ENCODE results near the gene EHD3.
"Not testable (repeated sequence)": the region's sequence is repeated elsewhere in the genome, so short reads cannot be mapped to it uniquely, and the experiment has no call there.

EHD3 gene

DNA sequence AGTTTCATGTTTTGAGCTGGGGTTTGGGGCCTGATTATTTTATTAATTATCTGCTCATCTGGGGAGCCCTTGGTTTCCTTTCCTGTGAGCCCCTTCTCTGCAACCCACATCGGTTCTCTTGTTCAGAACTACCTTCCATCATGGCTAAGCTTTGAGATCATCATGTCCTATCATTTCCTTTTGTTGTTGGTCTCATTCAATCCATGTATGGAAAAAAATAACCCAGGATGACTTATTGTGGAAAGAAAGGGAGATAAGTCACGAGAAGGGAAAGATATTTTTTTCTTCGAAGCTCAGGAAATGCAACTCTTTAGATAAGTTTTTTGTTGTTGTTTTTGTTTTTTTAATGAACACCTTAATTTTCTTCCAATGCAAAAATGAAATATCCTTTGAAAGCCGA, 43.7 kb downstream of the EHD3 start:
- TF ChIP-seq, protein P1, sequence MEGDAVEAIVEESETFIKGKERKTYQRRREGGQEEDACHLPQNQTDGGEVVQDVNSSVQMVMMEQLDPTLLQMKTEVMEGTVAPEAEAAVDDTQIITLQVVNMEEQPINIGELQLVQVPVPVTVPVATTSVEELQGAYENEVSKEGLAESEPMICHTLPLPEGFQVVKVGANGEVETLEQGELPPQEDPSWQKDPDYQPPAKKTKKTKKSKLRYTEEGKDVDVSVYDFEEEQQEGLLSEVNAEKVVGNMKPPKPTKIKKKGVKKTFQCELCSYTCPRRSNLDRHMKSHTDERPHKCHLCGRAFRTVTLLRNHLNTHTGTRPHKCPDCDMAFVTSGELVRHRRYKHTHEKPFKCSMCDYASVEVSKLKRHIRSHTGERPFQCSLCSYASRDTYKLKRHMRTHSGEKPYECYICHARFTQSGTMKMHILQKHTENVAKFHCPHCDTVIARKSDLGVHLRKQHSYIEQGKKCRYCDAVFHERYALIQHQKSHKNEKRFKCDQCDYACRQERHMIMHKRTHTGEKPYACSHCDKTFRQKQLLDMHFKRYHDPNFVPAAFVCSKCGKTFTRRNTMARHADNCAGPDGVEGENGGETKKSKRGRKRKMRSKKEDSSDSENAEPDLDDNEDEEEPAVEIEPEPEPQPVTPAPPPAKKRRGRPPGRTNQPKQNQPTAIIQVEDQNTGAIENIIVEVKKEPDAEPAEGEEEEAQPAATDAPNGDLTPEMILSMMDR (conservative IDR thresholded peaks at IDR 0.05; ENCODE audit: control insufficient read depth, insufficient read depth, low read depth, low read length) = no peak
- no peak for DNase-seq (ENCODE audit: low read depth)
- no peak overlapping the region for H3K4me3 ChIP-seq (ENCODE audit: control insufficient read depth, low read depth, low read length)

DNA sequence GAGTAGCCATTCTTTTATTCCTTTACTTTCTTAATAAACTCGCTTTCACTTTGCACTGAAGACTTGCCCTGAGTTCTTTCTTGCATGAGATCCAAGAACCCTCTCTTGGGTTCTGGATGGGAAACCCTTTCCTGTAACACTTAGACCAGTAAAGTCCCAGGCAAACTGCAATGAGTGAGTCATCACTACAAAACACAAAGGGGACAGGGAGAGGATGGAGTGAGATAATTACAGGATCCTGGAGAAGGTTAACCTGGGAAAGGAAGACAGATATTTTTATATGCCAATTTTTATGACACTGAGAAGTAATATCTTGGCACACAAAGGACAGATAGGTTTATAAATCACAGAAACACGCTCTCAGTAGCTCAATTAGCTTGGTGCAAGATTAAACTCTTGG, 48.7 kb downstream of the EHD3 start:
- TF ChIP-seq, protein P1 (conservative IDR thresholded peaks at IDR 0.05; ENCODE audit: control insufficient read depth, insufficient read depth, low read depth, low read length) = no peak
- no peak for DNase-seq (ENCODE audit: low read depth)

DNA sequence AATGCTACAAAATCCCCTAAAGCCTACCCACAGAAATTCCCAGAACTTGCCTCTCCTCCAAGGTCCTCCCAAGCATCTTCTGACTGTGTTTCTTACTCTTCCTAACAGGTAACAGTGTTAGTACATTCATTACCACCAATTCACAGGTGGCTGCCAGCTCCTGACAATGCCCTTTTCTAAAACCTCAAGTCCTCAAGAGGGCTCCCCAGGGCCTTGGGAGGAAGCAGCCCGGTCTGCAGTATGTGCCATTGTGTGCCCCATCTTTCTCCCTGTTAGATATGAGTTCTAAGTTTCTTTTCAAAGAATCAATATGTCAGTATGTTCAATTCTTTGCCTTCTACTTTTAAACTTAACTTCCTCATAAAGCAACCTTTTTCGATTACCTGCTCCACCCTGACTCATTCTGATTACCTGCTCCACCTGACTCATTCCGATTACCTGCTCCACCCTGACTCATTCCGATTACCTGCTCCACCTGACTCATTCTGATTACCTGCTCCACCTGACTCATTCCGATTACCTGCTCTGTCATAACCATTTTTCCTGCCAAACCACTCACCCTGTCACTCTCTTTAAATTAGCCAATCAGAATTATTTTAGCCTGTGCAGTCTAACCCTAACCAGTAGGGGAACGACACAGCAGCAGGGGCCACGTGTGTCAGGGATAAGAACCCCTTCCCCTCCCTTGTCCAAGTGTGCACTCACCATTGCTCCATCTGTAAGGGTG, 49.4 kb downstream of the EHD3 start:
- not testable (repeated sequence) for DNase-seq (ENCODE audit: low read depth); H3K4me3 ChIP-seq (ENCODE audit: control insufficient read depth, low read depth, low read length)

More for the DNA sequence above, 48.7 kb downstream of the EHD3 start:
- no peak overlapping the region for H3K4me3 ChIP-seq (ENCODE audit: control insufficient read depth, low read depth, low read length)

DNA sequence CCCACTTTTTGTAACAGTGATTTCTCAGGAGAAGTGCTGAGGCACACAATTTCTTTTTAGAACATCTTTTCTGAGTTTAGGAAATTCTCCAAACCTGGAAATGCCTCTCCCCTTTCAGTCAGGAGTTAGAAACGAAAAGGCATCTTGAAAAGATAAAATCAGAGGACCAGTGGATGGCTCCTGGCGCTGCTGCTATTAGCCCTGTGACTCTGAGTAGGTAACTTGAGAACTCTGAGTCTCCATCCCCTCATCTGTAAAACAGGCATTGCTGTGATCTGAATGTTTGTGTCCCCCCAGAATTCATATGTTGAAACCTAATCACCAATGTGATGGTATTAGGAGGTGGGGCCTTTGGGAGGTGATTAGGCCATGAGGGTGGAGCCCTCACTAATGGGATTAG, 50.2 kb downstream of the EHD3 start:
- no peak overlapping the region for H3K4me3 ChIP-seq (ENCODE audit: control insufficient read depth, low read depth, low read length)
- TF ChIP-seq, protein P1 (conservative IDR thresholded peaks at IDR 0.05; ENCODE audit: control insufficient read depth, insufficient read depth, low read depth, low read length) = no peak
- no peak for DNase-seq (ENCODE audit: low read depth)

DNA sequence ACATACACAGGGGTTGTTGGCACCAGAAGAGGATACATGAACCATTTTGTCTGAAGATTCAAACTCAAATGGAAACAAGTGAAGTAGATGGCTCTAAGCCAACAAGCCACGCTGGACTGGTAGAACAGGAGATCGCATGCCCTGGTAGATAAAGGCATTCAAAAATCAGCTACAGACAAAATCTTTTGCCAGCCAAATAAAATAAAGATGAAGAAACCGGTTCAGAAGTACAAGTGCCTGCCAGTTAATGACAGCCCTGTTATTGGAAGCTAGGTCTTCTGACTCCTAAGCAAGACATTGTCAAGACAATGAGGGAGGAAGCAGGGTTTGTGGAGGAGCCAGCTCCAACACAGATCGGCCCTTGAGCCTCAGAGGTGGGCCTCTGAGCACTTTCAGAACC, 52.3 kb downstream of the EHD3 start:
- TF ChIP-seq, protein P1 (conservative IDR thresholded peaks at IDR 0.05; ENCODE audit: control insufficient read depth, insufficient read depth, low read depth, low read length) = no peak
- no peak overlapping the region for H3K4me3 ChIP-seq (ENCODE audit: control insufficient read depth, low read depth, low read length)
- no peak for DNase-seq (ENCODE audit: low read depth)

DNA sequence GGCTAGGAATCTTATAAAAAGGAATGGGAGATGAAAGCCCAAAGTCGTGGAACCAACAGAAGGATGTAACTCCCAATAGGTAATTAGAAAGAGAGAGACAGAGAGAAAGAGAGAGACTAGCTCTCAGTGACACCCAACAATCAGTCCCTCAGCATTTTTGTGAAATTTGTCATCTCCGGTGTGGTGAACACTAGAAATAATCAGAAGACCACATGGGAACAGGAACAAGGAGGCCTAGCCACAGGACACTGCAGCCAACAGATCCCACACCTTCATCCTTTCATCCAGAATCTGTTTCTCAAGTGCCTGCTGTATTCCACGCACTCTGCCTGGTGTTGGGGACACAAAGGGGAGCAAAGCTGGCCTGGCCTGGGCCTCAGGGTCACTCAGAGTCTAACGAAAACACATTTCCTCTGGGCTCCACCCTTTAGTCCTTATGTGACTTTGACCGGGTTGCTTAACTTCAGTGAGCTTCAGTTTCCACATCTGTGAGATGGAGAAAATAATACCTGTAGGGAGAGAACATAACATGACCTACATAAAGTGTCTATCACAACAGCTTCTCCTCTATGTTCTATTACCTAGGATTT, 53.1 kb downstream of the EHD3 start:
- TF ChIP-seq, protein P1 (conservative IDR thresholded peaks at IDR 0.05; ENCODE audit: control insufficient read depth, insufficient read depth, low read depth, low read length) = no peak

DNA sequence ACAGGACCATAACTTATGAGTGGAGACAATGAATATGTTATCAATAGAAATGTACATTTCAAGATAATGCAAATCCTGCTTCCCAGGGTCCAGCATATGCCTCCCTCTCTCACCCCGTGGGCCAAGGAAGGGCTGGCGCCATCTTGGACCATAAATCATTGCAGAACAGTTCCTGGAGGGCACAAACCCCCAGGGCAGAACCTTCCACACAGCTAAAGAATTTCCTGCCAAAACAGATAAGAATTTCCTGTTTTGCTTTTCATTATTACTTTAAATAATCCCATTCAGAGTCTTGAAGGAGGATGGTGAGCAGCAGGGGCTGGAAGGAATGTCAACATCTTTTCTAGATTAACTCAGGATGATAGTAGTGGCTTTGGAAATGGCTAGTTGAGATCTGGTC, 53.7 kb downstream of the EHD3 start:
- H3K4me3 ChIP-seq (ENCODE audit: control insufficient read depth, low read depth, low read length) = no peak overlapping the region
- TF ChIP-seq, protein P1 (conservative IDR thresholded peaks at IDR 0.05; ENCODE audit: control insufficient read depth, insufficient read depth, low read depth, low read length) = no peak
- DNase-seq (ENCODE audit: low read depth) = no peak

More for the DNA sequence above, 53.1 kb downstream of the EHD3 start:
- H3K4me3 ChIP-seq (ENCODE audit: control insufficient read depth, low read depth, low read length) = no peak overlapping the region
- DNase-seq (ENCODE audit: low read depth) = no peak

All from fibroblast of mammary gland (primary cell).